Activated CD8-positive, alpha-beta memory T cell treated with anti-CD3 and anti-CD28 coated beads for 1 hour (primary cell): ENCODE measurements around the gene PPP1R36.
"Not testable (repeated sequence)": the region's sequence is repeated elsewhere in the genome, so short reads cannot be mapped to it uniquely, and the experiment has no call there.

Source experiments
- DNase-seq, 2 donors: peaks; one replicate each; pipeline ENCODE4 v3.0.0-alpha.2; 2020; ENCODE audit warnings: low read depth in 1 of 2; ENCODE audit errors: extremely low read depth in 1 of 2

Gene PPP1R36

GRCh38 chr14:64562436-64562835, 12.7 kb downstream of the PPP1R36 start:
- no peak for DNase-seq

GRCh38 chr14:64563696-64564095, 13.9 kb downstream of the PPP1R36 start:
- no peak for DNase-seq

- DNase-seq, result no peak
These were observed 16.9 kb downstream of the PPP1R36 start for GRCh38 chr14:64566651-64567122.

- no peak for DNase-seq
These were observed 19.4 kb downstream of the PPP1R36 start for GRCh38 chr14:64569138-64569631.

DNA sequence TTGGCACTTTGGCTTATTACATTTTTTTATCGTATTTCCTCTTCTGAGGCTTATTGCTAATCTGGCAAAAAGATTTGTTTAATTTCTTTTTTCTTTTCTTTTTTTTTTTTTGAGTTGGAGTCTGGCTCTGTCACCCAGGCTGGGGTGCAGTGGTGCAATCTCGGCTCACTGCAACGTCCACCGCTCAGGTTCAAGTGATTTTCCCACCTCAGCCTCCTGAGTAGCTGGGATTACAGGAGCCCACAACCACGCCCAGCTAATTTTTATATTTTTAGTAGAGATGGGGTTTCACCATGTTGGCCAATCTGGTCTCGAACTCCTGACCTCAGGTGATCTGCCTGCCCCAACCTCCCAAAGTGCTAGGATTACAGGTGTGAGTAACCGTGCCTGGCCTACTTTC, 19.9 kb downstream of the PPP1R36 start:
- DNase-seq, result not testable (repeated sequence)

DNA sequence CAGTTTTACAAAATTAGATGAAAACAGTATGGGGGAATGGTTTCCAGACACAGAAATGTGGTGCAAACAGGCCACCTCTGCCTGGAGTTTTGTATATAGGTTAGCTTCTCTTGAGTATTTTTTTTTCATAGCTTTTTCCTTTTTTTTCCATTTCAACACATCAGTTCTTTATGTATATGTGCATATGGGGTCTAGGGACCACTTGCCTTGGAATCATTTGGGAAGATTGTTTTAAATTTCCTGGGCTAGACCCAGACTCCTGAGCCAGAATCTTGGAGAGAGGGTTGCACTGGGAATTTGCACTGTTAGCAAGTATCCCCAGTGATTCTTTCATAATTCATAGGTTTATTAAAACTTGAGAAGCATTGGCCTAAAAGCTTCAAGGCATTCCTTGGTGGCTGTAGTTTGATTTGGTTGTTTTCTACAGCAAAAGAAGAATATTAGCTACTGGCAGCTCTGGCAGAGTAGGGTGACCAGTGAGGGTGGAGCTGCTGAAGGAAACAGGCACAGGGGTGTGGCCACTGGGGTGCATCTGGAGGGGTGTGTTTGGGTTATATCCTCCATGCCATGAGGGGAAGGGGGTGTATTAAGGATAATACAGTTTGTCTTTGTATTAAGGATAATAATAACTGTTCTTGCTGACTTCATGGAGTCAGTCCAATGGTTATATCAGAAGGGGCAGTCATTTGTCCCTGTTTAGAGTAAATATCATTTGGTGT, 22.8 kb downstream of the PPP1R36 start:
- DNase-seq, result no peak

- no peak for DNase-seq
These were observed 23.3 kb downstream of the PPP1R36 start for GRCh38 chr14:64573109-64573508.

DNA sequence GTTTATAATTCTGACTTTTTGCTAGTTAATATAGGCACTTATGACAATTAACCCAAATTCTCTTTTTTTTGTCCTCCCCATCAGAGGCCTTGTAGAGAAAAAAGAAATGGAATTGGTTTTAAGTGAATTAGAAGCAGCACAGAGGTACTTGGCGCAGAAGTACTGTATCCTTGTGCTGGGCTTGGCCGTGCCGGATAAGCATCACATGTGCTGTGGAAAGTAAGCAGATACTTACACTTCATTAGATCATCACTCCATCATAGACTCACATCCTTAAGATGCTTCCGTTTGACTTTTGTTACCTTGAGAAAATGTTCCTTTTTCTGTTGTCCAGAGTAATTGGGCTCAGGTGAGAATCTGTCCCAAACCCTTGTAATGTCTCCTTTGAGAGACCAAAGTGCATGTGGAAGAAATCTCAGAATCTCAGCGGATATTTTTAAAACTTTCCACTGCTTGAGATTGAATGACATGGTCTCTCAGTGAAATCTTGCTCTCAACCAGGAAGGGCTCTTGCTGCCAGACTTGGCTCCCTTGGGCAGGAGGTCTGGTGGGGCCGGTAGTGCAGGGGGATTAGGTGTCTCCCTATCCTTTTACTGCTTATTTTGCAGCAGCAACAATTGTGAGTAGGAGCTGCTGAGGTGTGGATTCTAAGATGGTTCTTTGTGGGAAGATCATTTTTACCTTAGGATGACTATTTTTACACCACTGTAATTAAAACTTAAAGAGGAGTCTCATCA, 24.8 kb downstream of the PPP1R36 start:
- no peak for DNase-seq

- no peak for DNase-seq
These were observed 27.4 kb downstream of the PPP1R36 start for GRCh38 chr14:64577211-64577610.

DNA sequence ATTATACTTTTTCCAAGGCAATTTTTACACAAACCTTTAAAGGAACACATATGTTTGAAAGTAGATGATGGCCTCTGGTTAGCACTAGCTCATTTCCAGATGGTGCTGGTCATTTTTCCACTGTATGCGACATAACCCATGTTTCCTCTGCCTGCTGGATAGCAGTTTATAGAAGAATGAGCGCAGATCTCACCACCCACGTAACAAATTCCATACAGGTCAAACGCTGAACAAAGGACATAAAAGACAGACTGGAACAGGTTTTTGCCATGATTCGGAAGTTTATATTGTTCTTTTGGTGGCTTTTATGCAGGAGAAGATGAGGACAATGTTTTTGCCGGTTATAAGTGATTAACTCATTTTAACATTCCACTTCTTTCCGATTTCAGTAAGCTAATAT, 30.7 kb downstream of the PPP1R36 start:
- no peak for DNase-seq

- DNase-seq, result no peak
These were observed 31.6 kb downstream of the PPP1R36 start for GRCh38 chr14:64581363-64581762.

- DNase-seq, result no peak
These were observed 32.1 kb downstream of the PPP1R36 start for GRCh38 chr14:64581817-64582216.

DNA sequence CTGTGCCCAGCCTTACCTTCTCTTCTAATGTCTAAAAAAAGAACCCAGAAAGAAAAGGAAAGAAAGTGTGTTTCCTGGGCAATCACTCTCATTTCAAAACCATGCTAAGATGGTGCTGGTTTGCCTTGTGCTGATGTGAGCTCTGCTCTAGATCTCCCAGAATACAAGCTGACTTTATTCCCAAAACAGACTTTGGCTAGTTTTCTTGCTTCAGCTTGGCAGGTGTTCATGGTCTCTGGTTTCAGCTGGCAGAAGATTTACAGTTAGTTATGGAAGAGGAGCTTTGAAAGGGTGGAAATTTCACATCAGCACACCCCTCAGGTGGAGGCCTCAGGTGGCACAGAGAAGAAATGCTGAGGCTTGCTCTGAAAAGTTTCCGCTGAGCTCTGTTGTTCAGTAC, 34.4 kb downstream of the PPP1R36 start:
- no peak for DNase-seq

GRCh38 chr14:64591809-64592208, 42.0 kb downstream of the PPP1R36 start:
- no peak for DNase-seq

DNA sequence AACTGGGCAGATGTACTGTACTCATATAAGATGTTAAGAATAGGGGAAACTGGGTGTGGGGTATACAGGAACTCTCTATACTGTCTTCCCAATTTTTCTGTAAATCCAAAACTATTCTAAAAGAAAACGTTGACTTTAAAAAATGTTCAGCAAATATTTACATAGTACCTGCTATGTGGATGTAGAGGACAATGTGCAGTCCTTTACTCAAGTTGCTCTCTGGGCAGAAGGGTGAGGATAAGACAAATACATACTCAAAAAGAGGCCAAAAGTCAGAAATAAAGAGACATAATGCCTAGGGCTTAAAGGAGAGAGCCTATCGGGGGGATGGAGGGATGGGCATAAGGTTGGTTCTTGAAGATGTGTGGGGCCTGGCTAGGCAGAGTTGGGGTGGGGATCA, 44.7 kb downstream of the PPP1R36 start:
- DNase-seq, result no peak

- DNase-seq, result no peak
These were observed 48.6 kb downstream of the PPP1R36 start for GRCh38 chr14:64598404-64598803.

DNA sequence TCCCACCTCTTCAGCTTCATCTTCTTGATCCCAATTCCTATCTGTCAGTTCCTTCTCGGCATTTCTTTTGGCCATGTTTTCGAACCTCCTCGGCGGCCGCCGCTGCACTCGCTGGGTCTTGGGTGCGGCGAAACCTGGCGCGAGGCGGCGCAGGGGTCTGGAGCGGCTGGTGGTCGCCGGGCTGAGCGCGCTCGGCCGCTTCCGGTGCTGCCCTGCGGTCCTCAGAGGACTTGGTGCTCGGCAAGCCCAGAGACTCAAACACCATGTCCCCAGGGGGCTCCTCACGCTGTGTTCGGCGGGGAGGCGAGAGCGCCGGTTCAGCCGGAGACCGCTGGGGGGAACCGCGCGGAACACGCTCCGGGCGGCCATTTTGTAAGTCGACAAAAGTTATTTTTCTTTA, 51.8 kb downstream of the PPP1R36 start:
- DNase-seq, result no peak

- no peak for DNase-seq
These were observed 53.1 kb downstream of the PPP1R36 start for GRCh38 chr14:64602826-64603225.

DNA sequence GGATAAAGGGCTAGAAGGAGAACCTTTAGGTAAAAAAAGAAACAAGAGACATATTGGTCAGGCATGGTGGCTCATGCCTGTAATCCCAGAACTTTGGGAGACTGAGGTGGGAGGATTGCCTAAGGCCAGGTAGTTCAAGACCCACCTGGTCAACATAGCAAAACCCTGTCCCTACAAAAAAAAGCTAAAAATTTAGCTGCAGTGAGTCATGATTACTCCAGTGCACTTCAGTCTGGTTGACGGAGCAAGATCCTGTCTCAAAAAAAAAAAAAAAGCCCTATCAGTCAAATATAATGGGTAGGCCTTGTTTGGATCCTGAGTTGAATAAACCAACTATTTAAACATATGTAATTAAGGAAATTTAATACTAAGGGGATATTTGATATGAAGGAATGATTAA, 54.2 kb downstream of the PPP1R36 start:
- no peak for DNase-seq

GRCh38 chr14:64604881-64605280, 55.1 kb downstream of the PPP1R36 start:
- DNase-seq, result no peak

GRCh38 chr14:64605926-64606685, 56.3 kb downstream of the PPP1R36 start:
- DNase-seq, result no peak
